Peyer's patch (tissue), 4 donors: ENCODE results near the gene CSTF3.

Source experiments
- CTCF ChIP-seq, 6 experiments: fragments of 450-650 bp in 4 of 6; fragments of 200-600 bp in 2 of 6; sonication (generic) in 1 of 6; IDR thresholded peaks; one replicate each; pipeline ENCODE4 v1.5.1; 2017 to 2019; ENCODE audit warnings: antibody characterized with exemption in 6 of 6, mild to moderate bottlenecking in 3 of 6, moderate library complexity in 1 of 6
- POLR2A ChIP-seq, 2 donors: fragments of 450-650 bp; IDR thresholded peaks; one replicate each; pipeline ENCODE4 v1.5.1; 2017; ENCODE audit warnings: antibody characterized with exemption in 2 of 2, mild to moderate bottlenecking in 2 of 2, moderate library complexity in 2 of 2

- no peak for TF ChIP-seq CTCF (IDR thresholded peaks at IDR 0.05)
- TF ChIP-seq POLR2A (IDR thresholded peaks at IDR 0.05): no peak
Measured at GRCh38 chr11:33185756-33186155, 24.5 kb upstream of the CSTF3 start.
